PFSK-1 (cell line): ENCODE data around the gene TP63.

Experiments used
- FOXP2 ChIP-seq: optimal IDR thresholded peaks from 2 replicates; pipeline ENCODE3; 2011; ENCODE audit warnings: borderline replicate concordance, control low read depth, inconsistent platforms; ENCODE audit not compliant: insufficient read depth; ENCODE audit errors: extremely low read length, extremely low read depth
- POLR2AphosphoS5 ChIP-seq: IDR thresholded peaks from 2 replicates; pipeline ENCODE4 v1.6.1; 2012; ENCODE audit warnings: low read depth, mild to moderate bottlenecking, control low read depth, low read length, moderate library complexity
- REST ChIP-seq, 2 experiments: IDR thresholded peaks; 2 replicates each; pipeline versions ENCODE4 v1.6.1 to v1.8.0; 2011 to 2012; ENCODE audit warnings: low read depth in 2 of 2, low read length in 2 of 2, control low read depth in 1 of 2, inconsistent platforms in 1 of 2, mild to moderate bottlenecking in 1 of 2, moderate library complexity in 1 of 2; ENCODE audit not compliant: insufficient read depth in 1 of 2
- SIN3A ChIP-seq: IDR thresholded peaks from 2 replicates; pipeline ENCODE4 v1.6.1; 2012; ENCODE audit warnings: mild to moderate bottlenecking, low read length, moderate library complexity, borderline replicate concordance; ENCODE audit not compliant: insufficient read depth
- TAF1 ChIP-seq: IDR thresholded peaks from 2 replicates; pipeline ENCODE4 v1.6.1; 2012; ENCODE audit warnings: low read length, control low read depth, borderline replicate concordance; ENCODE audit not compliant: insufficient read depth

The TP63 gene

DNA sequence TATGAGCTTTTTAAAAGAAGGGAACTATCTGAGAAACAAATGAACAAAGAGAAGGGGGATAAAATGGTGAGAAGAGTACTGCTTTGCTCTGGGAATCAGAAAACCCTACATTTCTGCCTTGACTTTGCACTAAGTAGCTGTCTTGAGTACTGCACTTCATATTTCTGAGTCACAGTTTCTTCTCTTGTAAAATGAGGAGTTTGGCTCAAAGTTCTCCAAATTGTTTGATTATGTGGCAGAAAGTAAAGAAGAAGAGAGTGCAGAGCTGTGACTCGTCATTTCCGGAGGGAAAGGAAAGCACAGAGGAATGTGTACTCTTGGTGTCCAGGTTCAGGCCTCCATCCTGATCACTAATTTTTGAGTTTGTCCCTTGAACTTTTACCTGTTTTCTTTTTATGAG, 54.7 kb downstream of the TP63 start:
- TF ChIP-seq TAF1 (no peak), REST (IDR thresholded peaks at IDR 0.05; ENCODE audit: insufficient read depth in 1 of 2, low read depth in 2 of 2, low read length in 2 of 2) (no peak), POLR2AphosphoS5 (no peak), SIN3A (no peak), FOXP2 (no peak)

- TF ChIP-seq REST (IDR thresholded peaks at IDR 0.05; ENCODE audit: insufficient read depth in 1 of 2, low read depth in 2 of 2, low read length in 2 of 2) = no peak
- TF ChIP-seq POLR2AphosphoS5 = no peak
- no peak for TF ChIP-seq TAF1
Observed at GRCh38 chr3:189687475-189687874, 56.3 kb downstream of the TP63 start.

GRCh38 chr3:189688262-189688661, 57.1 kb downstream of the TP63 start:
- TF ChIP-seq SIN3A (no peak), REST (IDR thresholded peaks at IDR 0.05; ENCODE audit: insufficient read depth in 1 of 2, low read depth in 2 of 2, low read length in 2 of 2) (no peak), FOXP2 (no peak), POLR2AphosphoS5 (no peak), TAF1 (no peak)

DNA sequence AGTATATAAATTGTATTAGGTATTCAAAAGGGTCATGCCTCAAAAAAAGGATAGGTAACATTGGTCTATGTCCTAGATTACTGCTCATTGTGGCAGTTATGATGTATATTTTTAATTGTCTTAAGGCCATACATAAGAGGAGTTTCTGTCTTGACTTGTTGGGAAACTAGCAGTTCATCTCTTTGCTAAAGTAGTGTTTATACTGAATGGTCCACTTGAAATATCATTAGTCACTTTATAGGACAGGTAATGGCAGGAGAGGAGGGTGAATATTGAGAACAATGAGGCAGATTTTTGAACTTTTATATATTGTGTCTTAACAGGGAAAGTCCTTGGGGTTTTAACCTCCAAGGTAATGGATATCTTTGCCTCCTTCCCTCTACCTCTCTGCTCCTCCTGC, 58.4 kb downstream of the TP63 start:
- TF ChIP-seq REST (IDR thresholded peaks at IDR 0.05; ENCODE audit: insufficient read depth in 1 of 2, low read depth in 2 of 2, low read length in 2 of 2) = no peak
- TF ChIP-seq FOXP2 = no peak
- TF ChIP-seq TAF1 = no peak
- TF ChIP-seq POLR2AphosphoS5 = no peak
- no peak for TF ChIP-seq SIN3A

DNA sequence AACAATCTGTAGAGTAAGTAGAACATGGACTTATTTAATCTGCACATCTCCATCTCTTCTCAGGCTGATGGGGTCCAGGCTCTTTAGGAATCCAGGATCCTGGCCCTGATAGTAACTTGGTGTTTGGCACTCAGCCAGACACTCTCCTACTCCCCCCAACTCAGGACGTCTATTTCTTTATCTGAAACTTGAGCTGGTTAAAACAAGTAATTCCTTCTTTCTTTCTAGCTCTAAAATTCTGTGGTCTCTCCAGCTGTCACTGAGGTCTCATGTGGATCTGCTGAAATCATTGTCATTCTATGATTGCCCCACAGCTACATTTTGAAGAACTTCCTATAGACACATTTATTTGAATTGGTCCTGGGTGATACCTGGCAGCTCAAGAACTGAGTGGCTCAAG, 59.0 kb downstream of the TP63 start:
- no peak for TF ChIP-seq FOXP2
- TF ChIP-seq TAF1 = no peak
- no peak for TF ChIP-seq REST (IDR thresholded peaks at IDR 0.05; ENCODE audit: insufficient read depth in 1 of 2, low read depth in 2 of 2, low read length in 2 of 2)
- no peak for TF ChIP-seq SIN3A
- TF ChIP-seq POLR2AphosphoS5 = no peak
